ENCODE data around the gene PLA2G2F. TPM values are rescaled to one million over a fixed set of nuclear protein-coding genes. Genes with fewer than 3 reads are reported as not detected.

Gene PLA2G2F
- total RNA-seq, 6 donors from 2014 or later, result not detected

DNA sequence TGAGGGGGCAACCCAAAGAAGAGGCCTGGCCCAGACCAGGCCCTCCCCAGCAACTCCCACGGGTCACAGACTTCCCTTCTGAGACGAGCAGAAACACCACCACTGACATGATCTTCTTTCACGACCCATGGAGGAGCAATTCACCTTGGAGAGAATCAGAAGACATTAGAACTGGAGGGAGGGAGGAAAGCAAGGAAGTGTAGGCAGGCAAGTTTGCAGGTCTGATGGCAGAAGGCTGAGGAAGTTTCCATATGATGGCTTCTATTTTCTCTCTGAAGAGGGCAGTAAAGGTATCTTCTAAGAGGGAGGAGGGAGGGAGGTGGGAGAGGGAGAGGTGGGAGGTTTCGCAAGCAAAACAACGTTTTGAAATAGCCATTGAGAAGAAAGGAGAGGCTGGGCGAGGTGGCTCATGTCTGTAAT lies 45.4 kb downstream of the PLA2G2F start:
- Histone ChIP-seq H3K9me3 (no peaks in the 10 kb centered on the region), H3K36me3 (no peaks in the 10 kb centered on the region), H3K27me3 (peaks cover 0 to 4% (median 0%) of the 10 kb centered on the region in 4 donors), H3K27ac (no peak overlapping the region), H3K4me1 (peaks cover 16 to 36% (median 29%) of the 10 kb centered on the region in 4 donors), H3K4me3 (no peak overlapping the region)
- 56 to 70% methylated on average over 6 of the region's 6 CpGs for WGBS, 2 donors
- DNase-seq (no peak), ATAC-seq (ENCODE audit: low FRiP score in 2 of 2) (no peak)
- TF ChIP-seq EP300 (IDR thresholded peaks at IDR 0.05) (no peak), POLR2A (IDR thresholded peaks at IDR 0.05) (no peak), CTCF (IDR thresholded peaks at IDR 0.05) (no peak), POLR2AphosphoS5 (IDR thresholded peaks at IDR 0.05) (no peak)

- Histone ChIP-seq H3K9me3 (no peaks in the 10 kb centered on the region), H3K4me1 (peaks cover 16 to 36% (median 29%) of the 10 kb centered on the region in 4 donors), H3K27ac (peak overlapping the region; percentile 35 to 67 (median 54)), H3K27me3 (peaks cover 0 to 4% (median 0%) of the 10 kb centered on the region in 4 donors), H3K36me3 (no peaks in the 10 kb centered on the region), H3K4me3 (peak overlapping the region in 3 of 4 donors; percentile 41 to 61 (median 52))
- no peak for DNase-seq
- no peak for ATAC-seq (ENCODE audit: low FRiP score in 2 of 2)
- WGBS, 2 donors, result 44 to 59% methylated on average over 14 to 16 of the region's 17 CpGs
- TF ChIP-seq POLR2AphosphoS5 (IDR thresholded peaks at IDR 0.05), result no peak
- TF ChIP-seq EP300 (IDR thresholded peaks at IDR 0.05), result no peak
- TF ChIP-seq CTCF (IDR thresholded peaks at IDR 0.05), result no peak
- no peak for TF ChIP-seq POLR2A (IDR thresholded peaks at IDR 0.05)
These were observed 46.1 kb downstream of the PLA2G2F start for GRCh38 chr1:20184997-20185833.

DNA sequence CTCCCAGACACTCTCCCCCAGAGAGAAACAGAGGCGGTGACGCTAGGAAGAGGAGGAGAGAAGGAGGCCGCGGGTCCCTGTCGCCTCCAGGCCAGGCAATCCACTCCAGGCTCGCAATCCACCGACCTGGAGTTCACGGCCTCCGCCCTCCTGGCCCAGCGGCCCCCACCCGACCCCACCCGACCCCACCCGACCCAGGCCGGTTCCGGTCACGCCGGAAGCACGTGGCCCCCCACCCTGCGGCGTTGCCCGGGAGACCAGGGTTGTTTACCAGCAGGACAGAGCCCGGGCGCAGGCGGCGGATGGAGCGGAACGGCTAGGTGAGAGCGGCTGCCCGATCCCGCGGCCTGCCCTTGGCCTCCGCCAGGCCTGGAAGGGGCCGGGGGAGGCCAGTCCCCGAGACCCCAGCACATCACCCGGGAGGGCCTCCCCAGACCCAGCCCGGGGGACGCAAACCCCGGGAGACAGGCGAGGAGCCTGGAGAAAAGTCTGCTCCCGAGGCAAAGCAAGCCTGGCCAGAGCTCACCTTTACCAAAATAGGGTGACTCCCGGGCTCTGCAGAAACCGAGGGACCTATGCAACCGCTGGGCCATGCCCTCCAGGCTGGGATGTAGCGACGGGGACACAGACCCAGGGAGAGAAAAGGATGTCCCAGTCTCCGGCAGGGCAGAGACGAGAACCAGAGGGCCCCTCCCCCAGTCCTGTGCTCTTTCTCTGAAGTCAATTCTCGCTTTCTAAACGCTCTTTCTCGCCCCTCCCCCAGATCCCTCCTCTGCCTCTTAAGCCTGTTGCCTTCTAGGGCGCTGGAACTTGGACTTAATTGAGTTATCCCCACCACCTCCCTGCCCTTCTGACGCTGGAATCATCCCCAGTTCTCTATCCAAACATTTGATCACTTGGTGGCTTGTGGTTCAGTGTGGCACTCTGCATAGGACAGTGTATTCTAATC lies 47.0 kb downstream of the PLA2G2F start, which contains the start of the genes PLA2G2C and UBXN10:
TSS of gene PLA2G2C (minus strand) at position 685 of the 949 bp plus-strand sequence. CDS start 9,155 bp downstream, outside the sequence.
TSS of gene UBXN10 (plus strand) at position 263 of the 949 bp plus-strand sequence. CDS start 4,466 bp downstream, outside the sequence.
- Histone ChIP-seq H3K27ac (peak within 1 kb of the TSS; percentile 35 to 67 (median 54)), H3K27me3 (peaks cover 0 to 4% (median 0%) of the 10 kb centered on the region in 4 donors), H3K36me3 (no peaks in the 10 kb centered on the region), H3K4me1 (peaks cover 16 to 36% (median 29%) of the 10 kb centered on the region in 4 donors), H3K4me3 (peak within 1 kb of the TSS in 3 of 4 donors; percentile 41 to 61 (median 52)), H3K9me3 (no peaks in the 10 kb centered on the region)
- WGBS, 2 donors, result 1 to 6% methylated on average over 9 to 21 of the region's 52 CpGs
- peak; percentile 54 to 93 for DNase-seq
- ATAC-seq (ENCODE audit: low FRiP score in 2 of 2), result peak in 1 of 2 donors; percentile 81
- TF ChIP-seq POLR2AphosphoS5 (IDR thresholded peaks at IDR 0.05) (peak in 1 of 2 donors; percentile 47), POLR2A (IDR thresholded peaks at IDR 0.05) (peak in 2 of 4 donors; percentile 8 to 38), CTCF (IDR thresholded peaks at IDR 0.05) (no peak), EP300 (IDR thresholded peaks at IDR 0.05) (peak in 1 of 4 donors; percentile 23)

DNA sequence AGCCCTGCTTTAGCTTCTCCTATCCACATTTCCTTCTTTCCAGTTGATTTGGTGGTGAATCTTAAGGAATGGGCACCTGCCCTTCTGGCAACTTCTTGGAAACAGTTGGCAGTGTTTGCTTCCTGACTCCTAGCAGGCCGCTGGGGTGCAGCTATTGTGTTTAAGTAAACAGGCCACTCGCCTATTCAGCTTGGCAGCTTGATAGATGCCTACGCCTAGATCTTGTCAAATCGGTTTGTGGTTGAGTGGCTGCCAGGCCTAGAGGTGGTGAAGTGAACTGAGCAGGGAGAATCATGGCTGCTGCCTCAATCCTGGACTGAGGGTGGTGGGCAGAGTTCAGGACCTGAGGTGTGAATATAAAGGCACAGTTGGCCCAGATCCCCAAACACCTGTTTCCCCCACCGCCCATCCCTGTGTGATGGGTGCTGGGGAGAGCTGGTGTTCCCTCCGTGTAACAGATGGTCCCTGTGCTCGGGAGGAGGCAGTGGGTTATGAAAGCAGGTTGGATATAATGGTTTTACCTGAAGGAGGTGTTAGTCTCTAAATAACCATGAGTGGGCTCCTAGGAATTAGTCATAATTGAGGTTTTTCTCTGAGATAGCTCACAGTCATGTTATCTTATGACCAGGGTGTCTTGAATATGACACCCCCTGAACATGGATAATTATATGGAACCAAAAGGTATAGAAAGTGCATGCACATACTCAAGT lies 48.1 kb downstream of the PLA2G2F start:
- peak overlapping the region in 3 of 4 donors; percentile 49 to 67 (median 59) for H3K27ac ChIP-seq

More for the DNA sequence above, 48.1 kb downstream of the PLA2G2F start:
- peaks cover 0 to 4% (median 0%) of the 10 kb centered on the region in 4 donors for H3K27me3 ChIP-seq
- no peaks in the 10 kb centered on the region for H3K36me3 ChIP-seq
- H3K4me1 ChIP-seq, result peaks cover 16 to 36% (median 29%) of the 10 kb centered on the region in 4 donors
- peak in 1 of 2 donors; percentile 58 for TF ChIP-seq POLR2AphosphoS5 (IDR thresholded peaks at IDR 0.05)
- TF ChIP-seq POLR2A (IDR thresholded peaks at IDR 0.05), result no peak
- TF ChIP-seq CTCF (IDR thresholded peaks at IDR 0.05), result peak in 3 of 6 experiments; percentile 17 to 38 (median 35)
- no peak for TF ChIP-seq EP300 (IDR thresholded peaks at IDR 0.05)
- DNase-seq, result peak in 1 of 2 donors; percentile 66
- 48 to 58% methylated on average over 7 of the region's 7 CpGs for WGBS, 2 donors
- ATAC-seq (ENCODE audit: low FRiP score in 2 of 2), result no peak
- no peaks in the 10 kb centered on the region for H3K9me3 ChIP-seq
- H3K4me3 ChIP-seq, result peak overlapping the region in 1 of 4 donors; percentile 61

Data from upper lobe of left lung (tissue), 6 donors.